Suprapubic skin (tissue), 4 donors: ENCODE results near the gene GOLGA5. TPM values are rescaled to one million over a fixed set of nuclear protein-coding genes. Genes with fewer than 3 reads are reported as not detected.

Experiments used
- DNase-seq, 2 donors: peaks; one replicate each; pipeline ENCODE4 v3.0.0-alpha.2; 2019; ENCODE audit warnings: low spot score in 2 of 2
- H3K27ac ChIP-seq: fragments of 200-600 bp; sonication (generic); one replicate; pipeline ENCODE4 v1.5.1; 2019
- H3K27me3 ChIP-seq: fragments of 200-600 bp; sonication (generic); one replicate; pipeline ENCODE4 v1.5.1; 2019
- H3K36me3 ChIP-seq: fragments of 200-600 bp; sonication (generic); one replicate; pipeline ENCODE4 v1.5.1; 2019
- H3K4me1 ChIP-seq: fragments of 200-600 bp; sonication (generic); one replicate; pipeline ENCODE4 v1.5.1; 2019
- H3K4me3 ChIP-seq: fragments of 200-600 bp; sonication (generic); one replicate; pipeline ENCODE4 v1.5.1; 2019; ENCODE audit warnings: mild to moderate bottlenecking
- H3K9me3 ChIP-seq: fragments of 200-600 bp; sonication (generic); one replicate; pipeline ENCODE4 v1.5.1; 2019
- EP300 ChIP-seq: sonication (generic); formaldehyde crosslinking; IDR thresholded peaks from one replicate; pipeline ENCODE4 v1.6.1; 2017; ENCODE audit warnings: antibody characterized with exemption
- POLR2A ChIP-seq, 2 donors: fragments of 450-650 bp; IDR thresholded peaks; one replicate each; pipeline ENCODE4 v1.6.1; 2017; ENCODE audit warnings: antibody characterized with exemption in 2 of 2, mild to moderate bottlenecking in 2 of 2, moderate library complexity in 2 of 2
- POLR2AphosphoS5 ChIP-seq, 3 donors: sonication (generic); formaldehyde crosslinking; IDR thresholded peaks; one replicate each; pipeline ENCODE4 v1.6.1; 2017; ENCODE audit warnings: antibody characterized with exemption in 3 of 3
- WGBS: methylation state at CpG from one replicate; pipeline ENCODE4 v1.1.5; 2018; 5-methylcytosine and 5-hydroxymethylcytosine counted together
- total RNA-seq, 4 donors: library from RNA; depleted of rRNA; stranded (reverse); fragments of >200 nt; gene quantifications; one replicate each; pipeline ENCODE4 v1.1.0, GENCODE V29; 2016
- TF ChIP-seq, protein P1 (sequence below), 2 donors: fragments of 200-600 bp in 1 of 2; fragments of 450-650 bp in 1 of 2; sonication (generic) in 1 of 2; IDR thresholded peaks; one replicate each; pipeline ENCODE4 v1.5.1; 2016 to 2019; ENCODE audit warnings: antibody characterized with exemption in 2 of 2, mild to moderate bottlenecking in 1 of 2, moderate library complexity in 1 of 2

GOLGA5 gene
- total RNA-seq, 4 donors from 2014 or later = 26.2 to 35.3 (median 30.8) TPM

DNA sequence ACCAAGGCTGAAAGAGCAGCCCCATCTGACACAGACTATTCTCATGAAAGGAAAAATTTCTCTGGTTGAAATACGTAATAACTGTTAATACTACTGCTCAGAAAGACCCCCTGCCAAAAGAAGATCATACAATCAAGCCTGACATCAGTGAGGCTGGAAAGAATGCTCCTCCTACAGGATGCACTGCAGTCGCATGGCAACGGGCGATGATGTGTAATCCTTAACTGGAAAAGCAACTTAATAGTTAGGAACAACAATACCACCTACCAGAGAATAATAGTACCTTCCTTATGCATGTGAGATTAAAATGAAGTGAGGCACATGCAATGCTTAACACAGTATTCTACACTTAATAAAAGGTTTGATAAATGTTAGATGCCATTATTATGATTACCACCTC, 1.2 kb upstream of the GOLGA5 start:
- H3K27ac ChIP-seq = no peak overlapping the region
- peaks cover 8% of the 10 kb centered on the region for H3K9me3 ChIP-seq
- DNase-seq = no peak
- H3K36me3 ChIP-seq = peaks cover 7% of the 10 kb centered on the region
- H3K4me1 ChIP-seq = peaks cover 28% of the 10 kb centered on the region
- no peak overlapping the region for H3K4me3 ChIP-seq
- no peaks in the 10 kb centered on the region for H3K27me3 ChIP-seq
- TF ChIP-seq, protein P1, sequence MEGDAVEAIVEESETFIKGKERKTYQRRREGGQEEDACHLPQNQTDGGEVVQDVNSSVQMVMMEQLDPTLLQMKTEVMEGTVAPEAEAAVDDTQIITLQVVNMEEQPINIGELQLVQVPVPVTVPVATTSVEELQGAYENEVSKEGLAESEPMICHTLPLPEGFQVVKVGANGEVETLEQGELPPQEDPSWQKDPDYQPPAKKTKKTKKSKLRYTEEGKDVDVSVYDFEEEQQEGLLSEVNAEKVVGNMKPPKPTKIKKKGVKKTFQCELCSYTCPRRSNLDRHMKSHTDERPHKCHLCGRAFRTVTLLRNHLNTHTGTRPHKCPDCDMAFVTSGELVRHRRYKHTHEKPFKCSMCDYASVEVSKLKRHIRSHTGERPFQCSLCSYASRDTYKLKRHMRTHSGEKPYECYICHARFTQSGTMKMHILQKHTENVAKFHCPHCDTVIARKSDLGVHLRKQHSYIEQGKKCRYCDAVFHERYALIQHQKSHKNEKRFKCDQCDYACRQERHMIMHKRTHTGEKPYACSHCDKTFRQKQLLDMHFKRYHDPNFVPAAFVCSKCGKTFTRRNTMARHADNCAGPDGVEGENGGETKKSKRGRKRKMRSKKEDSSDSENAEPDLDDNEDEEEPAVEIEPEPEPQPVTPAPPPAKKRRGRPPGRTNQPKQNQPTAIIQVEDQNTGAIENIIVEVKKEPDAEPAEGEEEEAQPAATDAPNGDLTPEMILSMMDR (IDR thresholded peaks at IDR 0.05) = no peak
- TF ChIP-seq POLR2A (IDR thresholded peaks at IDR 0.05) (no peak), POLR2AphosphoS5 (IDR thresholded peaks at IDR 0.05) (no peak), EP300 (no peak)
- WGBS = 52% methylated on average over 4 of the region's 4 CpGs

DNA sequence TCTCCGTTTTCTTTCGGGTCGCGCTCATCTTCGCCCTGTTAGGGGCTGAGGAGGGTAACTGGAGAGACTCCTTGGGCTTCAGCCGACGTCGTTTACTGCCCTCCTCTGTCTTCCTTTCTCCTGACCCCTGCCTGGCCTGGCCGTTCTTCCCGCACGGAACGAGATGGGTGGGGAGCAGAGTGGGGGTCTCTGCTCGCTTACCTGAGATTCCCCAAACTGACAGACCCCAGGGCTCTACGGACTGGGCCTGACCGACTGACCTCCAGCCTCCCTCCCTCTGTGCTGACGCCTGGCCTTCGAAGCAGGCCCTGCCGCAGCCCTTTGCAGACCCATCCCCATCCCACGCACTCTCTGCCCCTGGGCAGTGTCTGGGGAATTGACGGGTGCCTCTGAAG, 439 bp downstream of the GOLGA5 start:
- Histone ChIP-seq H3K4me3 (peak overlapping the region; percentile 65), H3K27ac (peak overlapping the region; percentile 80), H3K4me1 (peaks cover 28% of the 10 kb centered on the region), H3K27me3 (no peaks in the 10 kb centered on the region), H3K36me3 (peaks cover 15% of the 10 kb centered on the region), H3K9me3 (peaks cover 5% of the 10 kb centered on the region)
- DNase-seq = peak in 1 of 2 donors; percentile 77
- 0% methylated on average over 19 of the region's 20 CpGs for WGBS
- TF ChIP-seq, protein P1 (IDR thresholded peaks at IDR 0.05) = no peak
- no peak for TF ChIP-seq POLR2A (IDR thresholded peaks at IDR 0.05)
- no peak for TF ChIP-seq POLR2AphosphoS5 (IDR thresholded peaks at IDR 0.05)
- TF ChIP-seq EP300 = no peak

DNA sequence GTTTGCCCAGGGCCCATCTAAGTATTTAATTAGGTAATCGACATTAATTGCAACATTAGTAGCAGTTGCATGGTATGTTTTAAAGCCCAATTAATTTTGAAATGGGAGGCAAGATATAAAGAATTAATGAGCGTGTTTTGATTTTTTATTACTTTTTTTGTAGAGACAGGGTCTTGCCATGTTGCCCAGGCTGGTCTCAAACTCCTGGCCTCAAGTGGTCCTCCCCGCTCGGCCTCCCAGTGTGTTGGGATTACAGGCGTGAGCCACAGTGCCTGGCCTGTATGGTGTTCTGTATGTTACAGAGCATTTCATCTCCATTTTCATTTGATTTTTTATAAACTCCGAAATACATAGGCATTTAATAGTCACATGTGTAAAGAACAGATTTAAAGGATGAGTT, 856 bp downstream of the GOLGA5 start:
- Histone ChIP-seq H3K27me3 (no peaks in the 10 kb centered on the region), H3K9me3 (peaks cover under 1% of the 10 kb centered on the region), H3K4me3 (peak overlapping the region; percentile 65), H3K36me3 (peaks cover 15% of the 10 kb centered on the region), H3K27ac (peak overlapping the region; percentile 80), H3K4me1 (peaks cover 32% of the 10 kb centered on the region)
- TF ChIP-seq, protein P1 (IDR thresholded peaks at IDR 0.05) = no peak
- no peak for TF ChIP-seq POLR2AphosphoS5 (IDR thresholded peaks at IDR 0.05)
- no peak for TF ChIP-seq POLR2A (IDR thresholded peaks at IDR 0.05)
- TF ChIP-seq EP300 = no peak
- DNase-seq = no peak
- 49% methylated on average over 6 of the region's 6 CpGs for WGBS

DNA sequence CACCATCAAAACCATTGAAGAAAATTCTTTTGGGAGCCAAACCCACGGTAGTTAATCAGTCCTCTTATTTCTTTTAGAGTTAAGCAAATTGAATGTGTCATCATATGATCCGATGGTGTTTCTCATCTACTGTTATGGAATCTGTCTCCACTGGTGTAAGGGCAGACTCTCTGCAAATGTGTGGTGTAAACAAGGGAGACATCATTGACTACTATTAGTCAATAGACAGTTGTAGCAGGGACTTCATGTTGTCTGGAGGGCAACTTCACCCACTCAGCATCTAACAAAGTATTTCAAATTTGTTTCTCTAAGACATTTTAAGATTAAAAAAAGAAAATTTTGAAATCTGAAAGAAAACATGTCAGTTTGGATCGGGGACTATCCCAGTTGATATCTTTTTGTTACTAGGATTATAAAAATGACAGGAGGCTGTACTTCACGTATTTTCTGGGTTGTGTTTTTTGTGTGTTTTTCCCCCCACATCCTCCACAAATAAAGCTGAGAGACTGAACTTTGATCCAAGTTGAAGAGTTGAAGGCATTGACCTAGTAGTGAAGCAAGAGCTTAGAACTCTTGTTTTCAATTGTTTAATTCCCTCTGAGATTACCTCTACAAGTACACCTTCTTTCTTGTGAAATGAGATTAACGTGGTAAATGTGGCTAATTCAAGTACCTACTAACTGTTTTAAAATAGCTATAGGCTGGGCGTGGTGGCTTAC, 4.0 kb downstream of the GOLGA5 start:
- Histone ChIP-seq H3K9me3 (no peaks in the 10 kb centered on the region), H3K27ac (no peak overlapping the region), H3K27me3 (no peaks in the 10 kb centered on the region), H3K36me3 (peaks cover 15% of the 10 kb centered on the region), H3K4me1 (peaks cover 47% of the 10 kb centered on the region), H3K4me3 (no peak overlapping the region)
- TF ChIP-seq POLR2AphosphoS5 (IDR thresholded peaks at IDR 0.05) = no peak
- WGBS = 84% methylated on average over 6 of the region's 6 CpGs
- DNase-seq = no peak

DNA sequence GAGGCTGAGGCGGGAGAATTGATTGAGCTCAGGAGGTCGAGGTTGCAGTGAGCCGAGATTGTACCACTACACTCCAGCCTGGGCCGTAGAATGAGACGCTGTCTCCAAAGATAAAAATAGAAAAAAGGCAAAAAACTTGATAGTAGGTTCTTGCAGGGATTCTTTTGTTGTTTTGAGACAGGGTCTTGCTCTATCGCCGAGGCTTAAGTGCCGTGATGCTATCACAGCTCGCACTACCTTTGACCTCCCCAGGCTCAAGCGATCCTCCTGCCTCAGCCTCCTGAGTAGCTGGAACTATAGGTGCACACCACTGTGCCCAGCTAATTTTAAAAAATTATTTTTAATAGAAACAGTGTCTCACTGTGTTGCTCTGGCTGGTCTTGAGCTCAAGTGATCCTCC, 4.7 kb downstream of the GOLGA5 start:
- DNase-seq = no peak
- 82% methylated on average over 10 of the region's 10 CpGs for WGBS
- no peak overlapping the region for H3K27ac ChIP-seq
- H3K4me1 ChIP-seq = peaks cover 41% of the 10 kb centered on the region
- no peaks in the 10 kb centered on the region for H3K27me3 ChIP-seq
- H3K9me3 ChIP-seq = no peaks in the 10 kb centered on the region
- H3K4me3 ChIP-seq = no peak overlapping the region
- no peak for TF ChIP-seq POLR2AphosphoS5 (IDR thresholded peaks at IDR 0.05)
- TF ChIP-seq POLR2A (IDR thresholded peaks at IDR 0.05) = no peak
- TF ChIP-seq EP300 = no peak
- TF ChIP-seq, protein P1 (IDR thresholded peaks at IDR 0.05) = no peak
- peaks cover 15% of the 10 kb centered on the region for H3K36me3 ChIP-seq
